Uterus (tissue), 4 donors: ENCODE results near the gene QSOX2. TPM values are rescaled to one million over a fixed set of nuclear protein-coding genes. Genes with fewer than 3 reads are reported as not detected.

ENCODE experiments used
- DNase-seq, 2 donors: peaks; one replicate each; pipeline ENCODE4 v3.0.0-alpha.2; 2019 to 2020
- H3K27ac ChIP-seq, 2 donors: fragments of 200-600 bp; sonication (generic); 1 replicate in 1 of 2; 2 replicates in 1 of 2; pipeline ENCODE4 v1.5.1; 2016 to 2018
- H3K27me3 ChIP-seq, 2 donors: fragments of 200-600 bp; sonication (generic); one replicate each; pipeline ENCODE4 v1.5.1; 2018 to 2019; ENCODE audit warnings: control low read depth in 1 of 2
- H3K36me3 ChIP-seq, 2 donors: fragments of 200-600 bp; sonication (generic); one replicate each; pipeline ENCODE4 v1.5.1; 2019; ENCODE audit warnings: control low read depth in 1 of 2
- H3K4me1 ChIP-seq, 2 donors: fragments of 200-600 bp; sonication (generic); one replicate each; pipeline ENCODE4 v1.5.1; 2018 to 2019; ENCODE audit warnings: control low read depth in 1 of 2
- H3K4me3 ChIP-seq, 2 donors: fragments of 200-600 bp; sonication (generic); 1 replicate in 1 of 2; 2 replicates in 1 of 2; pipeline ENCODE4 v1.5.1; 2018 to 2019; ENCODE audit warnings: mild to moderate bottlenecking in 1 of 2
- H3K9me3 ChIP-seq, 2 donors: fragments of 200-600 bp; sonication (generic); one replicate each; pipeline ENCODE4 v1.5.1; 2019; ENCODE audit warnings: control low read depth in 1 of 2
- CTCF ChIP-seq, 4 experiments: fragments of 200-600 bp in 2 of 4; fragments of 450-650 bp in 2 of 4; sonication (generic) in 2 of 4; IDR thresholded peaks; one replicate each; pipeline ENCODE4 v1.5.1; 2016 to 2019; ENCODE audit warnings: antibody characterized with exemption in 4 of 4, mild to moderate bottlenecking in 2 of 4, moderate library complexity in 1 of 4
- POLR2A ChIP-seq, 2 donors: fragments of 450-650 bp; IDR thresholded peaks; one replicate each; pipeline ENCODE4 v1.6.1; 2016; ENCODE audit warnings: antibody characterized with exemption in 2 of 2, mild to moderate bottlenecking in 1 of 2, moderate library complexity in 1 of 2
- intact Hi-C: fragments of 100-400 bp; cut with DNase I; formaldehyde crosslinking; loops from one replicate; pipeline ENCODE4 v1.15.1; 2023; ENCODE audit warnings: low total_unique reads
- total RNA-seq, 4 donors: library from RNA; depleted of rRNA in 3 of 4; stranded (reverse); fragments of >200 nt in 3 of 4; gene quantifications; one replicate each; pipeline versions ENCODE4 v1.1.0 to v1.2.4, GENCODE V29; 2014 to 2023
- donor health status: DM: yes; HTN: yes; CAD: no.

The QSOX2 gene
- total RNA-seq, 4 donors from 2014 or later: 5.6 to 13.1 (median 9.2) TPM

- Histone ChIP-seq H3K9me3 (no peaks in the 10 kb centered on the region), H3K27ac (no peak overlapping the region), H3K4me3 (no peak overlapping the region), H3K4me1 (no peaks in the 10 kb centered on the region), H3K27me3 (no peaks in the 10 kb centered on the region), H3K36me3 (no peaks in the 10 kb centered on the region)
- no peak for TF ChIP-seq CTCF (IDR thresholded peaks at IDR 0.05)
- no peak for DNase-seq
- intact Hi-C loops: no loop called here
Measured at GRCh38 chr9:136181784-136182419, 63.7 kb downstream of the QSOX2 start.

- H3K27ac ChIP-seq: no peak overlapping the region
- no peaks in the 10 kb centered on the region for H3K36me3 ChIP-seq
- H3K4me3 ChIP-seq: no peak overlapping the region
- TF ChIP-seq CTCF (IDR thresholded peaks at IDR 0.05): no peak
- TF ChIP-seq POLR2A (IDR thresholded peaks at IDR 0.05): no peak
- no peaks in the 10 kb centered on the region for H3K27me3 ChIP-seq
- no peak for DNase-seq
- intact Hi-C loops: no loop called here
- no peaks in the 10 kb centered on the region for H3K4me1 ChIP-seq
- no peaks in the 10 kb centered on the region for H3K9me3 ChIP-seq
Measured at GRCh38 chr9:136180586-136180985, 65.0 kb downstream of the QSOX2 start.

- Histone ChIP-seq H3K4me1 (no peaks in the 10 kb centered on the region), H3K4me3 (no peak overlapping the region), H3K36me3 (no peaks in the 10 kb centered on the region), H3K27me3 (no peaks in the 10 kb centered on the region), H3K27ac (no peak overlapping the region), H3K9me3 (no peaks in the 10 kb centered on the region)
- TF ChIP-seq CTCF (IDR thresholded peaks at IDR 0.05): no peak
- TF ChIP-seq POLR2A (IDR thresholded peaks at IDR 0.05): no peak
- DNase-seq: no peak
- intact Hi-C loops: no loop called here
Measured at GRCh38 chr9:136179761-136180160, 65.9 kb downstream of the QSOX2 start.

GRCh38 chr9:136179101-136179616, 66.5 kb downstream of the QSOX2 start:
- H3K27ac ChIP-seq: no peak overlapping the region
- DNase-seq: no peak
- H3K9me3 ChIP-seq: no peaks in the 10 kb centered on the region
- H3K4me3 ChIP-seq: no peak overlapping the region
- TF ChIP-seq POLR2A (IDR thresholded peaks at IDR 0.05): no peak
- no peak for TF ChIP-seq CTCF (IDR thresholded peaks at IDR 0.05)
- no peaks in the 10 kb centered on the region for H3K4me1 ChIP-seq
- H3K36me3 ChIP-seq: no peaks in the 10 kb centered on the region
- no peaks in the 10 kb centered on the region for H3K27me3 ChIP-seq
- intact Hi-C loops: no loop called here

GRCh38 chr9:136178773-136179075, 66.9 kb downstream of the QSOX2 start:
- Histone ChIP-seq H3K9me3 (no peaks in the 10 kb centered on the region), H3K36me3 (no peaks in the 10 kb centered on the region), H3K27ac (no peak overlapping the region), H3K4me3 (no peak overlapping the region), H3K27me3 (no peaks in the 10 kb centered on the region), H3K4me1 (no peaks in the 10 kb centered on the region)
- intact Hi-C loops: no loop called here
- no peak for DNase-seq
- no peak for TF ChIP-seq CTCF (IDR thresholded peaks at IDR 0.05)
- no peak for TF ChIP-seq POLR2A (IDR thresholded peaks at IDR 0.05)
